PFSK-1 (cell line): ENCODE measurements around the gene CCDC63.

Experiments used
- POLR2AphosphoS5 ChIP-seq: IDR thresholded peaks from 2 replicates; pipeline ENCODE4 v1.6.1; 2012; ENCODE audit warnings: low read depth, mild to moderate bottlenecking, control low read depth, low read length, moderate library complexity
- TAF1 ChIP-seq: IDR thresholded peaks from 2 replicates; pipeline ENCODE4 v1.6.1; 2012; ENCODE audit warnings: low read length, control low read depth, borderline replicate concordance; ENCODE audit not compliant: insufficient read depth
- TF ChIP-seq, protein P1 (sequence below), 2 experiments: IDR thresholded peaks; 2 replicates each; pipeline versions ENCODE4 v1.6.1 to v1.8.0; 2011 to 2012; ENCODE audit warnings: low read depth in 2 of 2, low read length in 2 of 2, control low read depth in 1 of 2, inconsistent platforms in 1 of 2, mild to moderate bottlenecking in 1 of 2, moderate library complexity in 1 of 2; ENCODE audit not compliant: insufficient read depth in 1 of 2

DNA sequence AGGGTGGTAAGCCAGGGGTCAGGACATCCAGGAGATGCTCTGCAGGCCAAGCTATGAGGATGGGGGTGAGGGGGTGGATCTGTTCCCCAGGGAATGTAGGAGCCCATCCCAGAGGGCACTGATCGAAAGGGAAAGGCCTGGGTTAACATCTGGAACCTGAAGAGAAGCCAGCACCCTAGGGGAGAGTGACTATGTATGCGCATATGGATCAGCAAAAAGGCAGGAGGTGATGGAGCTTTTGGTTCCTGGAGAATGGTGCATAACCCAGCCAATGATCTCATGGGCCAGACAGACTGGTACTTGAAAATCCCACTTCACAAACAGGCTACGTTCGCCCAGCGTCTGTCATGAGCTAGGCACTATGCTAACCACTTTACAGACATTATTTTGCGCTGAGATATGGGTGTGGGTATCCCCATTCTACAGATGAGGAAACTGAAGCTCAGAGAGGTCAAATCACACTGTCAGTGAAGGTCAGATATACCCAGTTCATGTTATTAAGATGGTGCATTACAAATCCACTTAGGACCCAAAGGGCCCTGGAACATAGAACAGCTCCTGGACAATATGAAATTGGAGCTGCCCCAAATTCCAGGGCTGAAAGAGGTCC lies 1.6 kb downstream of the CCDC63 start:
- TF ChIP-seq, protein P1, sequence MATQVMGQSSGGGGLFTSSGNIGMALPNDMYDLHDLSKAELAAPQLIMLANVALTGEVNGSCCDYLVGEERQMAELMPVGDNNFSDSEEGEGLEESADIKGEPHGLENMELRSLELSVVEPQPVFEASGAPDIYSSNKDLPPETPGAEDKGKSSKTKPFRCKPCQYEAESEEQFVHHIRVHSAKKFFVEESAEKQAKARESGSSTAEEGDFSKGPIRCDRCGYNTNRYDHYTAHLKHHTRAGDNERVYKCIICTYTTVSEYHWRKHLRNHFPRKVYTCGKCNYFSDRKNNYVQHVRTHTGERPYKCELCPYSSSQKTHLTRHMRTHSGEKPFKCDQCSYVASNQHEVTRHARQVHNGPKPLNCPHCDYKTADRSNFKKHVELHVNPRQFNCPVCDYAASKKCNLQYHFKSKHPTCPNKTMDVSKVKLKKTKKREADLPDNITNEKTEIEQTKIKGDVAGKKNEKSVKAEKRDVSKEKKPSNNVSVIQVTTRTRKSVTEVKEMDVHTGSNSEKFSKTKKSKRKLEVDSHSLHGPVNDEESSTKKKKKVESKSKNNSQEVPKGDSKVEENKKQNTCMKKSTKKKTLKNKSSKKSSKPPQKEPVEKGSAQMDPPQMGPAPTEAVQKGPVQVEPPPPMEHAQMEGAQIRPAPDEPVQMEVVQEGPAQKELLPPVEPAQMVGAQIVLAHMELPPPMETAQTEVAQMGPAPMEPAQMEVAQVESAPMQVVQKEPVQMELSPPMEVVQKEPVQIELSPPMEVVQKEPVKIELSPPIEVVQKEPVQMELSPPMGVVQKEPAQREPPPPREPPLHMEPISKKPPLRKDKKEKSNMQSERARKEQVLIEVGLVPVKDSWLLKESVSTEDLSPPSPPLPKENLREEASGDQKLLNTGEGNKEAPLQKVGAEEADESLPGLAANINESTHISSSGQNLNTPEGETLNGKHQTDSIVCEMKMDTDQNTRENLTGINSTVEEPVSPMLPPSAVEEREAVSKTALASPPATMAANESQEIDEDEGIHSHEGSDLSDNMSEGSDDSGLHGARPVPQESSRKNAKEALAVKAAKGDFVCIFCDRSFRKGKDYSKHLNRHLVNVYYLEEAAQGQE (IDR thresholded peaks at IDR 0.05; ENCODE audit: insufficient read depth in 1 of 2, low read depth in 2 of 2, low read length in 2 of 2): no peak
- TF ChIP-seq POLR2AphosphoS5 (no peak), TAF1 (no peak)
